Neuronal stem cell (in vitro differentiated cells): Measurements from ENCODE around the gene SAFB2.

ENCODE experiments used
- DNase-seq: peaks from one replicate; pipeline ENCODE4 v3.0.0-alpha.2; 2013; ENCODE audit warnings: low spot score
- H2AFZ ChIP-seq: one replicate; pipeline ENCODE4 v1.6.1; 2013; ENCODE audit warnings: mild to moderate bottlenecking, low read length, inconsistent platforms
- H2AK5ac ChIP-seq: 2 replicates; pipeline ENCODE4 v1.6.1; 2013; ENCODE audit warnings: low read depth, mild to moderate bottlenecking, inconsistent platforms, low read length, moderate library complexity, mixed read lengths
- H2BK120ac ChIP-seq: 2 replicates; pipeline ENCODE4 v1.6.1; 2013; ENCODE audit warnings: low read depth, mild to moderate bottlenecking, inconsistent platforms, low read length, moderate library complexity, mixed read lengths
- H2BK12ac ChIP-seq: one replicate; pipeline ENCODE4 v1.6.1; 2013; ENCODE audit warnings: low read length, inconsistent platforms
- H2BK15ac ChIP-seq: 2 replicates; pipeline ENCODE4 v1.6.1; 2013; ENCODE audit warnings: mild to moderate bottlenecking, low read length, inconsistent platforms, mixed read lengths
- H2BK5ac ChIP-seq: one replicate; pipeline ENCODE4 v1.6.1; 2013; ENCODE audit warnings: inconsistent platforms, mild to moderate bottlenecking, low read length, moderate library complexity
- H3K14ac ChIP-seq: one replicate; pipeline ENCODE4 v1.6.1; 2013; ENCODE audit warnings: low read length, inconsistent platforms
- H3K18ac ChIP-seq: 2 replicates; pipeline ENCODE4 v1.6.1; 2013; ENCODE audit warnings: low read length, inconsistent platforms
- H3K23ac ChIP-seq: 2 replicates; pipeline ENCODE4 v1.6.1; 2013; ENCODE audit warnings: low read depth, mild to moderate bottlenecking, mixed read lengths, low read length, inconsistent platforms; ENCODE audit not compliant: poor library complexity
- H3K27ac ChIP-seq: replicated peaks from 3 replicates; pipeline ENCODE4 v1.5.1; 2013; ENCODE audit warnings: low read length, inconsistent platforms
- H3K27me3 ChIP-seq, 3 experiments: 2 replicates each; pipeline ENCODE4 v1.6.1; 2013; ENCODE audit warnings: low read length in 3 of 3, mild to moderate bottlenecking in 2 of 3, inconsistent platforms in 1 of 3, low read depth in 1 of 3, mixed read lengths in 1 of 3, moderate library complexity in 1 of 3; ENCODE audit not compliant: control insufficient read depth in 3 of 3, insufficient read depth in 3 of 3
- H3K36me3 ChIP-seq, 2 donors: replicated peaks in 1 of 2; 2 replicates each; pipeline ENCODE4 v1.6.1; 2013; ENCODE audit warnings: low read length in 2 of 2; ENCODE audit not compliant: control insufficient read depth in 2 of 2, insufficient read depth in 2 of 2
- H3K4ac ChIP-seq: 2 replicates; pipeline ENCODE4 v1.6.1; 2013; ENCODE audit warnings: inconsistent platforms, mild to moderate bottlenecking, low read length, moderate library complexity
- H3K4me1 ChIP-seq, 2 donors: 1 replicate in 1 of 2; 2 replicates in 1 of 2; pipeline ENCODE4 v1.6.1; 2013; ENCODE audit warnings: low read length in 2 of 2, low read depth in 1 of 2; ENCODE audit not compliant: control insufficient read depth in 2 of 2, insufficient read depth in 1 of 2
- H3K4me2 ChIP-seq: one replicate; pipeline ENCODE4 v1.6.1; 2013; ENCODE audit warnings: mild to moderate bottlenecking, low read length, inconsistent platforms; ENCODE audit not compliant: insufficient read depth, poor library complexity, severe bottlenecking
- H3K4me3 ChIP-seq, 2 donors: 2 replicates each; pipeline ENCODE4 v1.5.1; 2013; ENCODE audit warnings: low read length in 2 of 2, mild to moderate bottlenecking in 2 of 2, inconsistent platforms in 1 of 2, moderate library complexity in 1 of 2
- H3K79me1 ChIP-seq: one replicate; pipeline ENCODE4 v1.6.1; 2013; ENCODE audit warnings: low read depth, mild to moderate bottlenecking, inconsistent platforms, low read length, moderate library complexity
- H3K9ac ChIP-seq: one replicate; pipeline ENCODE4 v1.6.1; 2013; ENCODE audit warnings: mild to moderate bottlenecking, low read depth, low read length, inconsistent platforms; ENCODE audit not compliant: poor library complexity
- H3K9me3 ChIP-seq, 2 donors: replicated peaks in 1 of 2; 2 replicates each; pipeline versions ENCODE3 to v1.6.1; 2013; ENCODE audit warnings: low read length in 2 of 2, mild to moderate bottlenecking in 2 of 2, inconsistent platforms in 1 of 2, low read depth in 1 of 2, mixed read lengths in 1 of 2, moderate library complexity in 1 of 2; ENCODE audit not compliant: control insufficient read depth in 2 of 2, insufficient read depth in 1 of 2
- H4K8ac ChIP-seq: one replicate; pipeline ENCODE4 v1.6.1; 2013; ENCODE audit warnings: low read depth, mild to moderate bottlenecking, inconsistent platforms, low read length, moderate library complexity
- H4K91ac ChIP-seq: one replicate; pipeline ENCODE4 v1.6.1; 2013; ENCODE audit warnings: low read length, low read depth, mild to moderate bottlenecking, inconsistent platforms; ENCODE audit not compliant: poor library complexity
- WGBS, 2 donors: extraction: QIAGEN DNeasy Blood & Tissue Kit; methylation state at CpG; one replicate each; pipeline ENCODE4 v1.1.7; 2013; ENCODE audit warnings: missing lambda C conversion rate in 2 of 2, mixed read lengths in 1 of 2; ENCODE audit not compliant: insufficient read length in 2 of 2, insufficient replicate concordance in 1 of 2; ENCODE audit errors: extremely low coverage in 2 of 2; 5-methylcytosine and 5-hydroxymethylcytosine counted together

The SAFB2 gene

GRCh38 chr19:5567360-5567969, 55.1 kb downstream of the SAFB2 start, which contains the start of gene TINCR:
TINCR (minus strand) TSS chr19:5567953.
- H3K23ac ChIP-seq = no peak within 1 kb of the TSS
- WGBS, 2 donors = no CpG with 5 or more reads among the region's 63 CpGs
- peak within 1 kb of the TSS in 1 of 2 donors; percentile 82 for H3K4me3 ChIP-seq

GRCh38 chr19:5564930-5565329, 57.6 kb downstream of the SAFB2 start:
- Histone ChIP-seq H3K4ac (no peak overlapping the region), H3K18ac (peak overlapping the region; percentile 27), H2BK15ac (peak overlapping the region; percentile 97), H3K9ac (peak overlapping the region; percentile 33), H2AFZ (no peak overlapping the region), H4K91ac (no peak overlapping the region), H3K27me3 (peaks cover 0 to 17% (median 6%) of the 10 kb centered on the region in 3 experiments), H3K9me3 (peaks cover 0 to 8% of the 10 kb centered on the region in 2 donors), H3K27ac (no peak overlapping the region), H2BK120ac (no peak overlapping the region), H3K4me1 (peaks cover under 1 to 3% of the 10 kb centered on the region in 2 donors), H3K23ac (peak overlapping the region; percentile 93), H3K36me3 (no peaks in the 10 kb centered on the region), H2BK5ac (no peak overlapping the region), H2BK12ac (no peak overlapping the region), H3K4me2 (no peak overlapping the region), H3K79me1 (peaks cover 2% of the 10 kb centered on the region), H4K8ac (no peak overlapping the region), H3K14ac (no peak overlapping the region), H2AK5ac (peak overlapping the region; percentile 97), H3K4me3 (no peak overlapping the region)
- no peak for DNase-seq
- WGBS, 2 donors = no CpG with 5 or more reads among the region's 7 CpGs

More at GRCh38 chr19:5567360-5567969, 55.1 kb downstream of the SAFB2 start, which contains the start of gene TINCR:
- H3K36me3 ChIP-seq = no peaks in the 10 kb centered on the region
- H2BK120ac ChIP-seq = peak within 1 kb of the TSS; percentile 41
- DNase-seq = no peak
- H3K14ac ChIP-seq = no peak within 1 kb of the TSS
- peaks cover 0 to 2% of the 10 kb centered on the region in 2 donors for H3K9me3 ChIP-seq
- peak within 1 kb of the TSS; percentile 99 for H3K18ac ChIP-seq
- peak within 1 kb of the TSS; percentile 69 for H2BK15ac ChIP-seq
- H3K27me3 ChIP-seq = peaks cover 0 to 17% (median 6%) of the 10 kb centered on the region in 3 experiments
- H2BK5ac ChIP-seq = peak within 1 kb of the TSS; percentile 90
- no peak within 1 kb of the TSS for H4K8ac ChIP-seq
- peak within 1 kb of the TSS; percentile 82 for H2AFZ ChIP-seq
- no peak within 1 kb of the TSS for H3K4ac ChIP-seq
- peak within 1 kb of the TSS; percentile 84 for H2BK12ac ChIP-seq
- peaks cover 0 to 2% of the 10 kb centered on the region in 2 donors for H3K4me1 ChIP-seq
- H3K79me1 ChIP-seq = peaks cover 2% of the 10 kb centered on the region
- H3K4me2 ChIP-seq = peak within 1 kb of the TSS; percentile 77
- H4K91ac ChIP-seq = no peak within 1 kb of the TSS
- H2AK5ac ChIP-seq = peak within 1 kb of the TSS; percentile 47
- peak within 1 kb of the TSS; percentile 92 for H3K9ac ChIP-seq
- H3K27ac ChIP-seq = no peak within 1 kb of the TSS

- no peak overlapping the region for H4K8ac ChIP-seq
- H3K36me3 ChIP-seq = no peaks in the 10 kb centered on the region
- peak overlapping the region; percentile 8 for H2AFZ ChIP-seq
- peaks cover 2% of the 10 kb centered on the region for H3K79me1 ChIP-seq
- H3K14ac ChIP-seq = no peak overlapping the region
- no peak overlapping the region for H3K9ac ChIP-seq
- H3K4ac ChIP-seq = no peak overlapping the region
- DNase-seq = no peak
- peak overlapping the region; percentile 80 for H3K18ac ChIP-seq
- H3K4me3 ChIP-seq = no peak overlapping the region
- H2BK12ac ChIP-seq = no peak overlapping the region
- peak overlapping the region; percentile 2 for H2BK5ac ChIP-seq
- H3K27ac ChIP-seq = no peak overlapping the region
- no peak overlapping the region for H3K23ac ChIP-seq
- H2BK15ac ChIP-seq = no peak overlapping the region
- WGBS, 2 donors = no CpG with 5 or more reads among the region's 14 CpGs
- peaks cover 4% of the 10 kb centered on the region in 2 donors for H3K4me1 ChIP-seq
- peaks cover 0 to 8% of the 10 kb centered on the region in 2 donors for H3K9me3 ChIP-seq
- H3K4me2 ChIP-seq = no peak overlapping the region
- H2AK5ac ChIP-seq = peak overlapping the region; percentile 1
- peaks cover 0 to 17% (median 6%) of the 10 kb centered on the region in 3 experiments for H3K27me3 ChIP-seq
- no peak overlapping the region for H4K91ac ChIP-seq
- H2BK120ac ChIP-seq = no peak overlapping the region
Measured at GRCh38 chr19:5563935-5564612, 58.5 kb downstream of the SAFB2 start.

- no peak overlapping the region for H2AFZ ChIP-seq
- no peak overlapping the region for H3K18ac ChIP-seq
- H3K9ac ChIP-seq = no peak overlapping the region
- H4K8ac ChIP-seq = no peak overlapping the region
- no peak overlapping the region for H2BK120ac ChIP-seq
- H3K4ac ChIP-seq = no peak overlapping the region
- H3K9me3 ChIP-seq = peaks cover 0 to 8% of the 10 kb centered on the region in 2 donors
- H3K27ac ChIP-seq = no peak overlapping the region
- no peak overlapping the region for H2AK5ac ChIP-seq
- DNase-seq = no peak
- H3K27me3 ChIP-seq = peaks cover 0 to 12% (median 3%) of the 10 kb centered on the region in 3 experiments
- no peak overlapping the region for H3K14ac ChIP-seq
- WGBS, 2 donors = no CpG with 5 or more reads among the region's 8 CpGs
- no peaks in the 10 kb centered on the region for H3K36me3 ChIP-seq
- no peak overlapping the region for H2BK5ac ChIP-seq
- H3K4me2 ChIP-seq = no peak overlapping the region
- H3K79me1 ChIP-seq = peaks cover 2% of the 10 kb centered on the region
- H2BK15ac ChIP-seq = no peak overlapping the region
- H3K4me3 ChIP-seq = no peak overlapping the region
- no peak overlapping the region for H4K91ac ChIP-seq
- no peak overlapping the region for H3K23ac ChIP-seq
- H2BK12ac ChIP-seq = no peak overlapping the region
- peaks cover 4% of the 10 kb centered on the region in 2 donors for H3K4me1 ChIP-seq
Measured at GRCh38 chr19:5563008-5563431, 59.6 kb downstream of the SAFB2 start.
